ENCODE data around the gene HDDC2.

- no peak for TF ChIP-seq POLR2A (IDR thresholded peaks at IDR 0.05; ENCODE audit: borderline replicate concordance, extremely low read depth, insufficient read depth, insufficient read length)
- TF ChIP-seq CTCF (IDR thresholded peaks at IDR 0.05 in 2 of 3, conservative IDR thresholded peaks at IDR 0.05 in 1 of 3; ENCODE audit: borderline replicate concordance in 1 of 3, insufficient read depth in 1 of 3, low read depth in 2 of 3, low read length in 2 of 3) = no peak
- no peak for TF ChIP-seq POLR2AphosphoS5 (IDR thresholded peaks at IDR 0.05; ENCODE audit: low read depth, low read length)
- no peak for TF ChIP-seq CBX3 (IDR thresholded peaks at IDR 0.05; ENCODE audit: low read depth)
- no peak for TF ChIP-seq REST (IDR thresholded peaks at IDR 0.05; ENCODE audit: low read depth)
- TF ChIP-seq SRF (IDR thresholded peaks at IDR 0.05; ENCODE audit: low read depth) = no peak
- TF ChIP-seq EZH2 (IDR thresholded peaks at IDR 0.05) = no peak
- TF ChIP-seq MAX (IDR thresholded peaks at IDR 0.05) = no peak
- TF ChIP-seq SP1 (IDR thresholded peaks at IDR 0.05; ENCODE audit: low read depth) = no peak
- no peak for TF ChIP-seq ZFX (IDR thresholded peaks at IDR 0.05)
- no peak for TF ChIP-seq ATF3 (IDR thresholded peaks at IDR 0.05)
- TF ChIP-seq SIN3A (IDR thresholded peaks at IDR 0.05; ENCODE audit: low read depth) = no peak
- no peak for TF ChIP-seq EGR1 (IDR thresholded peaks at IDR 0.05; ENCODE audit: low read depth)
These were observed 53.6 kb downstream of the HDDC2 start for GRCh38 chr6:125248136-125248535.

All from HCT116 (cell line).